ENCODE data around the gene ARID4B. TPM values are rescaled to one million over a fixed set of nuclear protein-coding genes. Genes with fewer than 3 reads are reported as not detected.

ARID4B gene
- total RNA-seq, 1 experiment from 2014 or later: 34.2 TPM

DNA sequence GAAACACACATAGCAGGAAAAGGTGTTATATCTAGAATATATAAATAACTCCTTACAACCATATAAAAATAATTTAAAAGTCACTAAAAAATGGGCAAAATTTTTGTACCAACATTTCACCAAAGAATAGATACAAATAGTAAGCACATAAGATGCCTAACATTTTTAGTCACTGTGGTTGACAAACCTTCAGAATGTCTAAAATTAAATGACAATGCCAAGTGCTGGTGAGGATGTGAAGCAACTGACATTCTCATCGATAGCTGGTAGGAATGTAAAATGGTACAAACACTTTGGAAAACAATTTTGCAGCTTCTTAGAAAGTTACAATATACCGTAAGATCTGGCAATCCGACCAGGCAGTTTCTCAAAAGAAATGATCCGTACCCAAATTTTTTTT is 185.0 kb downstream of the ARID4B start:
- Mint-ChIP-seq H3K27ac (ENCODE audit: unreplicated experiment) (no peak overlapping the region), H3K36me3 (ENCODE audit: insufficient read depth, unreplicated experiment) (peaks cover 70% of the 10 kb centered on the region), H3K9me3 (ENCODE audit: unreplicated experiment) (no peaks in the 10 kb centered on the region), H3K4me1 (ENCODE audit: low read depth, unreplicated experiment) (no peaks in the 10 kb centered on the region), H3K4me3 (ENCODE audit: unreplicated experiment) (no peak overlapping the region), H3K27me3 (ENCODE audit: insufficient read depth, unreplicated experiment) (no peaks in the 10 kb centered on the region)
- CTCF ChIA-PET: no interaction called here
- H3K4me1 ChIP-seq: no peaks in the 10 kb centered on the region
- TF ChIP-seq, protein P1, sequence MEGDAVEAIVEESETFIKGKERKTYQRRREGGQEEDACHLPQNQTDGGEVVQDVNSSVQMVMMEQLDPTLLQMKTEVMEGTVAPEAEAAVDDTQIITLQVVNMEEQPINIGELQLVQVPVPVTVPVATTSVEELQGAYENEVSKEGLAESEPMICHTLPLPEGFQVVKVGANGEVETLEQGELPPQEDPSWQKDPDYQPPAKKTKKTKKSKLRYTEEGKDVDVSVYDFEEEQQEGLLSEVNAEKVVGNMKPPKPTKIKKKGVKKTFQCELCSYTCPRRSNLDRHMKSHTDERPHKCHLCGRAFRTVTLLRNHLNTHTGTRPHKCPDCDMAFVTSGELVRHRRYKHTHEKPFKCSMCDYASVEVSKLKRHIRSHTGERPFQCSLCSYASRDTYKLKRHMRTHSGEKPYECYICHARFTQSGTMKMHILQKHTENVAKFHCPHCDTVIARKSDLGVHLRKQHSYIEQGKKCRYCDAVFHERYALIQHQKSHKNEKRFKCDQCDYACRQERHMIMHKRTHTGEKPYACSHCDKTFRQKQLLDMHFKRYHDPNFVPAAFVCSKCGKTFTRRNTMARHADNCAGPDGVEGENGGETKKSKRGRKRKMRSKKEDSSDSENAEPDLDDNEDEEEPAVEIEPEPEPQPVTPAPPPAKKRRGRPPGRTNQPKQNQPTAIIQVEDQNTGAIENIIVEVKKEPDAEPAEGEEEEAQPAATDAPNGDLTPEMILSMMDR (IDR thresholded peaks at IDR 0.05; ENCODE audit: insufficient read depth in 1 of 2, low read depth in 1 of 2, low read length in 1 of 2, severe bottlenecking in 1 of 2, unreplicated experiment in 1 of 2): no peak
- H3K36me3 ChIP-seq (ENCODE audit: control insufficient read depth, insufficient read depth, low read length): peaks cover 8% of the 10 kb centered on the region
- intact Hi-C loops (cut with micrococcal nuclease; ENCODE audit: unreplicated experiment): no loop called here
- no peaks in the 10 kb centered on the region for H3K9me3 ChIP-seq
- BruUV-seq (replicated peaks): no TSS peak
- H3K27me3 ChIP-seq (replicated peaks; ENCODE audit: control insufficient read depth, insufficient read depth, low read length): no peaks in the 10 kb centered on the region
- POLR2A ChIA-PET: no interaction called here
- no peak for DNase-seq
- H3K4me3 ChIP-seq (ENCODE audit: low read depth, low read length): no peak overlapping the region

DNA sequence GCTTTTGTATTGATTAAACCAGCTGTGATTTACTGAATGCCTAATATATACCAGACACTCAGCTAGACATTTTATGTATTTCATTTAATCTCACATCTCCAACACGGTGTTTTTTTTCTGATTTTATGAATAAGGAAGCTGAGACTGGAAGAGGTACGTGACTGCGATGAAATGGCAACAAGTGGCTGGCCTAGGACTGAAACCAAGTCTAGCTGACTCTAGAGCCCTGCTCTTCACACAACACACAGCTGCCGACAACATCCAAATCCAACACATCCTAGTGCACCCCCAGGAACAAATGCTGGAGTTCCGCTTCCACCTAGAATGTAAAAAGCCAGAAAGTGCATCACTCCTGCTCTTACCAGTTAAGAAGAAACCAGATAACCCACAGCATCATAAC is 188.7 kb downstream of the ARID4B start:
- no peaks in the 10 kb centered on the region for H3K27me3 Mint-ChIP-seq (ENCODE audit: insufficient read depth, unreplicated experiment)
- H3K4me1 Mint-ChIP-seq (ENCODE audit: low read depth, unreplicated experiment): no peaks in the 10 kb centered on the region
- H3K4me3 ChIP-seq (ENCODE audit: low read depth, low read length): no peak overlapping the region
- H3K27me3 ChIP-seq (replicated peaks; ENCODE audit: control insufficient read depth, insufficient read depth, low read length): no peaks in the 10 kb centered on the region
- no peak overlapping the region for H3K27ac Mint-ChIP-seq (ENCODE audit: unreplicated experiment)
- TF ChIP-seq, protein P1 (IDR thresholded peaks at IDR 0.05; ENCODE audit: insufficient read depth in 1 of 2, low read depth in 1 of 2, low read length in 1 of 2, severe bottlenecking in 1 of 2, unreplicated experiment in 1 of 2): no peak
- no peaks in the 10 kb centered on the region for H3K4me1 ChIP-seq
- peaks cover 79% of the 10 kb centered on the region for H3K36me3 Mint-ChIP-seq (ENCODE audit: insufficient read depth, unreplicated experiment)
- no peaks in the 10 kb centered on the region for H3K9me3 Mint-ChIP-seq (ENCODE audit: unreplicated experiment)
- no TSS peak for BruUV-seq (replicated peaks)
- ChIA-PET POLR2A (no interaction called here), CTCF (no interaction called here)
- peaks cover 3% of the 10 kb centered on the region for H3K36me3 ChIP-seq (ENCODE audit: control insufficient read depth, insufficient read depth, low read length)
- no peaks in the 10 kb centered on the region for H3K9me3 ChIP-seq
- no peak overlapping the region for H3K4me3 Mint-ChIP-seq (ENCODE audit: unreplicated experiment)
- intact Hi-C loops (cut with micrococcal nuclease; ENCODE audit: unreplicated experiment): no loop called here
- no peak for DNase-seq

DNA sequence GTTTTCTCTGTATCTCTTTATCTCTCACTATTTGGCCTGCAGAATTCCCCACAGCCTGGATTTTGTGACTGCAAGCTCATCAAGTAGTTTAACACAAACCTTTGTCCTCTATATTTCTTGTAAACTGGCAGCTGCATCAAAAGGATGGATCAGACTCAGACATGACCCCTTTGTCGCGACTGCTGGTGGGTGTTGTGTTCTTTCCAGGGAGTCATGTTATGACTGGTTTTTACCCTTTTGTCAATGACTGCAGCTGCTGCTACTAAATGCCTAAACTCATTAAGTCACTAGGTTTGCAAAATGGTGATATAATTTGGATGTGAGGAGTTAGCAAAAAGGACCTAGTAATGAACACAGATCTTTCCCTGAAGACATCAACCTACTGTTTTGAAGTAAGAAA is 189.2 kb downstream of the ARID4B start:
- H3K4me3 ChIP-seq (ENCODE audit: low read depth, low read length): no peak overlapping the region
- TF ChIP-seq, protein P1 (IDR thresholded peaks at IDR 0.05; ENCODE audit: insufficient read depth in 1 of 2, low read depth in 1 of 2, low read length in 1 of 2, severe bottlenecking in 1 of 2, unreplicated experiment in 1 of 2): no peak
- no peaks in the 10 kb centered on the region for H3K4me1 ChIP-seq
- DNase-seq: no peak
- Mint-ChIP-seq H3K36me3 (ENCODE audit: insufficient read depth, unreplicated experiment) (peaks cover 80% of the 10 kb centered on the region), H3K4me3 (ENCODE audit: unreplicated experiment) (no peak overlapping the region), H3K4me1 (ENCODE audit: low read depth, unreplicated experiment) (no peaks in the 10 kb centered on the region), H3K9me3 (ENCODE audit: unreplicated experiment) (no peaks in the 10 kb centered on the region), H3K27me3 (ENCODE audit: insufficient read depth, unreplicated experiment) (no peaks in the 10 kb centered on the region), H3K27ac (ENCODE audit: unreplicated experiment) (peak overlapping the region; percentile 20)
- no TSS peak for BruUV-seq (replicated peaks)
- ChIA-PET POLR2A (no interaction called here), CTCF (no interaction called here)
- H3K36me3 ChIP-seq (ENCODE audit: control insufficient read depth, insufficient read depth, low read length): peaks cover 3% of the 10 kb centered on the region
- no peaks in the 10 kb centered on the region for H3K27me3 ChIP-seq (replicated peaks; ENCODE audit: control insufficient read depth, insufficient read depth, low read length)
- H3K9me3 ChIP-seq: no peaks in the 10 kb centered on the region
- intact Hi-C loops (cut with micrococcal nuclease; ENCODE audit: unreplicated experiment): no loop called here
